ENCODE measurements around the gene LOXHD1. TPM values are rescaled to one million over a fixed set of nuclear protein-coding genes. Genes with fewer than 3 reads are reported as not detected.

The LOXHD1 gene
- total RNA-seq, 1 experiment from 2014 or later: not detected

DNA sequence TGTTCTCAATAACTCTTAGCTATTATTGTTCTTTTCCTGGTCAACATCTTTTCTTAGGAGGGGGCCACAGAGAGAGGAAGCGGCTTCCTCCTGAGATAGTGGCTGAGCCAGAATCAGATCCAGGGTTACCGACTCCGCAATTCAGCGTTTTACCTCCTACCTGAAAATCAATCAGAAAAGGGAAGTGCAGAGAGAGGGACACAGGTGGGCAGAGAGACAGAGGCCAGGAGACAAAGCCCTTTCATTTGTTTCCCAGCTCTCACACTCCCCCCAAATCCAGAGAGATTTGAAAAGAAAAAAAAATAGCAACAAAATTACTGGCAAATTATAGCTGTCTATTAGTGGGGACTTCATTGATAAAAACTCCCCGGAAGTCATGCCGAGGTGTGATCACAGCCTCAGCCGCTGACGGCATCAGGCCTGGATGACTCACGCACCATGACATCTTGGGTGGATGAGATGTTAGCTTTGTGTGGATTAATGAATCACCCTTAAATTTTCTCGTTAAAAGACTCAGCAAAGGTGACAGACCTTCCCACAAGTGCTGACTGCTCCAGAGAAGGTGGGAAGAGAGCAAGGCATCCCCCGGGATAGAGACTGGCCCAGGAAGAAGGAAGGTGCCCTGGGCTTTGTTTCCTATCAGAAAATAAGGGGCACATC is 120.7 kb downstream of the LOXHD1 start:
- TF ChIP-seq REST (IDR thresholded peaks at IDR 0.05; ENCODE audit: insufficient read depth in 1 of 2, low read depth in 2 of 2, low read length in 1 of 2) (no peak), POLR2AphosphoS5 (IDR thresholded peaks at IDR 0.05; ENCODE audit: low read depth, low read length) (no peak), TCF7L2 (IDR thresholded peaks at IDR 0.05; ENCODE audit: low read depth, low read length) (no peak)
- intact Hi-C loops (cut with micrococcal nuclease; ENCODE audit: unreplicated experiment): no loop called here
- DNase-seq (ENCODE audit: low read depth, low spot score): peak; percentile 15

GRCh38 chr18:46531482-46531881 is 125.5 kb downstream of the LOXHD1 start:
- no peaks in the 10 kb centered on the region for H3K36me3 ChIP-seq (ENCODE audit: control insufficient read depth, insufficient read depth, low read length)
- no peaks in the 10 kb centered on the region for H3K27me3 ChIP-seq (ENCODE audit: control insufficient read depth, insufficient read depth, low read length)
- ATAC-seq (no peak), DNase-seq (ENCODE audit: low read depth, low spot score) (no peak)
- TF ChIP-seq TCF7L2 (IDR thresholded peaks at IDR 0.05; ENCODE audit: low read depth, low read length) (no peak), REST (IDR thresholded peaks at IDR 0.05; ENCODE audit: insufficient read depth in 1 of 2, low read depth in 2 of 2, low read length in 1 of 2) (no peak), SIN3A (IDR thresholded peaks at IDR 0.05; ENCODE audit: borderline replicate concordance, insufficient read depth, low read depth, low read length) (no peak), POLR2AphosphoS5 (IDR thresholded peaks at IDR 0.05; ENCODE audit: low read depth, low read length) (no peak)
- TF ChIP-seq, protein P1, sequence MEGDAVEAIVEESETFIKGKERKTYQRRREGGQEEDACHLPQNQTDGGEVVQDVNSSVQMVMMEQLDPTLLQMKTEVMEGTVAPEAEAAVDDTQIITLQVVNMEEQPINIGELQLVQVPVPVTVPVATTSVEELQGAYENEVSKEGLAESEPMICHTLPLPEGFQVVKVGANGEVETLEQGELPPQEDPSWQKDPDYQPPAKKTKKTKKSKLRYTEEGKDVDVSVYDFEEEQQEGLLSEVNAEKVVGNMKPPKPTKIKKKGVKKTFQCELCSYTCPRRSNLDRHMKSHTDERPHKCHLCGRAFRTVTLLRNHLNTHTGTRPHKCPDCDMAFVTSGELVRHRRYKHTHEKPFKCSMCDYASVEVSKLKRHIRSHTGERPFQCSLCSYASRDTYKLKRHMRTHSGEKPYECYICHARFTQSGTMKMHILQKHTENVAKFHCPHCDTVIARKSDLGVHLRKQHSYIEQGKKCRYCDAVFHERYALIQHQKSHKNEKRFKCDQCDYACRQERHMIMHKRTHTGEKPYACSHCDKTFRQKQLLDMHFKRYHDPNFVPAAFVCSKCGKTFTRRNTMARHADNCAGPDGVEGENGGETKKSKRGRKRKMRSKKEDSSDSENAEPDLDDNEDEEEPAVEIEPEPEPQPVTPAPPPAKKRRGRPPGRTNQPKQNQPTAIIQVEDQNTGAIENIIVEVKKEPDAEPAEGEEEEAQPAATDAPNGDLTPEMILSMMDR (IDR thresholded peaks at IDR 0.05): no peak
- no peak overlapping the region for H3K4me3 ChIP-seq (ENCODE audit: low read depth in 2 of 2, low read length in 2 of 2)
- no peak overlapping the region for H3K27ac ChIP-seq (ENCODE audit: low read length)
- CTCF ChIA-PET: no interaction called here
- no TSS peak for BruUV-seq (replicated peaks)
- H3K9me3 ChIP-seq (ENCODE audit: control insufficient read depth, insufficient read depth, low read depth, low read length): no peaks in the 10 kb centered on the region
- in situ Hi-C loops (cut with HindIII; ENCODE audit: low pct_unique_long_range_greater_than_20kb, low sequenced_read_pairs): no loop called here
- intact Hi-C loops (cut with micrococcal nuclease; ENCODE audit: unreplicated experiment): no loop called here
- POLR2A ChIA-PET: no interaction called here
- no peaks in the 10 kb centered on the region for H3K4me1 ChIP-seq (ENCODE audit: control insufficient read depth, insufficient read depth, low read length)

More for the DNA sequence above, 120.7 kb downstream of the LOXHD1 start:
- Histone ChIP-seq H3K4me3 (ENCODE audit: low read depth in 2 of 2, low read length in 2 of 2) (no peak overlapping the region), H3K36me3 (ENCODE audit: control insufficient read depth, insufficient read depth, low read length) (no peaks in the 10 kb centered on the region), H3K4me1 (ENCODE audit: control insufficient read depth, insufficient read depth, low read length) (no peaks in the 10 kb centered on the region), H3K27me3 (ENCODE audit: control insufficient read depth, insufficient read depth, low read length) (no peaks in the 10 kb centered on the region), H3K27ac (ENCODE audit: low read length) (no peak overlapping the region), H3K9me3 (ENCODE audit: control insufficient read depth, insufficient read depth, low read depth, low read length) (no peaks in the 10 kb centered on the region)
- in situ Hi-C loops (cut with HindIII; ENCODE audit: low pct_unique_long_range_greater_than_20kb, low sequenced_read_pairs): no loop called here
- POLR2A ChIA-PET: no interaction called here
- BruUV-seq (replicated peaks): no TSS peak
- ATAC-seq: no peak
- CTCF ChIA-PET: no interaction called here

All from Panc1 (cell line).